ENCODE results near the gene EPB41L3.

GRCh38 chr18:5463390-5463789 is 80.4 kb downstream of the EPB41L3 start:
- TF ChIP-seq CTCF (IDR thresholded peaks at IDR 0.05) (no peak), EP300 (IDR thresholded peaks at IDR 0.05) (peak in 1 of 2 donors; percentile 73)
